Measurements from ENCODE around the gene ACOX1.

DNA sequence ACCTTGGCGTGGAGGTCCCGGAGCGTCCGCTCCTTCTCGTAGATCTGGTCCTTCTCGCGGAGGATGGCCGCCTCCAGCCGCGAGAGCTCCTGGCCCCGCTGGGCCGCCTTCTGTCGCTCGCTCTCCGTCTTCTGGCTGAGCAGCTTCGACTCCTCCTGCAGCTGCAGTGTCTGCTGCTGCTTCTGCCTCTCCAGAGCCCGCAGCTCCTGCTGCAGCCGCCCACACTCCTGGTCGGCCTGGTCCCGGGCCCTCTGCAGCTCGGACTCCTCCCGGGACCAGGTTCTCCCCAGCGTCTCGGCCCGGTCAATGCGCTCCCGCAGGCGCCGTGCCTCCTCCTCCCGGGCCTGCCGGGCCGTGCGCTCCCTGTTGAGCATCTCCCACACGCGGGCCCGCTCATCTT is 29.2 kb upstream of the ACOX1 start:
- TF ChIP-seq POLR2A (IDR thresholded peaks at IDR 0.05), result no peak
- TF ChIP-seq CTCF (IDR thresholded peaks at IDR 0.05), result no peak
